Neural crest cell (in vitro differentiated cells): ENCODE data around the gene GMPS. TPM values are rescaled to one million over a fixed set of nuclear protein-coding genes. Genes with fewer than 3 reads are reported as not detected.
"Not testable (repeated sequence)": the region's sequence is repeated elsewhere in the genome, so short reads cannot be mapped to it uniquely, and the experiment has no call there.

Experiments
- DNase-seq: peaks from one replicate; pipeline ENCODE4 v3.0.0; 2021; ENCODE audit warnings: low read depth, mixed read lengths, low spot score
- H3K27ac Mint-ChIP-seq: one replicate; pipeline ENCODE4 v1.8.0; 2021; ENCODE audit warnings: mild to moderate bottlenecking, mixed read lengths; ENCODE audit not compliant: unreplicated experiment
- H3K27me3 Mint-ChIP-seq: 2 replicates; pipeline ENCODE4 v1.8.0; 2021; ENCODE audit warnings: low read depth, mild to moderate bottlenecking, mixed read lengths
- H3K36me3 Mint-ChIP-seq: 2 replicates; pipeline ENCODE4 v1.8.0; 2021; ENCODE audit warnings: low read depth, mild to moderate bottlenecking, mixed read lengths
- H3K4me1 Mint-ChIP-seq: 2 replicates; pipeline ENCODE4 v1.8.0; 2021; ENCODE audit warnings: mixed read lengths
- H3K4me3 Mint-ChIP-seq: one replicate; pipeline ENCODE4 v1.8.0; 2021; ENCODE audit warnings: mild to moderate bottlenecking, mixed read lengths
- H3K9me3 Mint-ChIP-seq: 2 replicates; pipeline ENCODE4 v1.8.0; 2021; ENCODE audit warnings: mixed read lengths
- CTCF ChIP-seq: fragments of 200-600 bp; sonication (generic); conservative IDR thresholded peaks from 2 replicates; pipeline ENCODE4 v1.5.0; 2021; ENCODE audit warnings: antibody characterized with exemption, mild to moderate bottlenecking
- total RNA-seq: library from RNA; stranded (reverse); gene quantifications from 2 replicates; pipeline ENCODE4 v1.2.1, GENCODE V29; 2021

The GMPS gene
- total RNA-seq, 1 donor from 2014 or later, result 129 TPM

- H3K4me3 Mint-ChIP-seq, result no peak overlapping the region
- H3K36me3 Mint-ChIP-seq, result peaks cover 3% of the 10 kb centered on the region
- H3K9me3 Mint-ChIP-seq, result no peaks in the 10 kb centered on the region
- H3K4me1 Mint-ChIP-seq, result peaks cover 32% of the 10 kb centered on the region
- no peak overlapping the region for H3K27ac Mint-ChIP-seq
- no peak for TF ChIP-seq CTCF
- DNase-seq, result no peak
- H3K27me3 Mint-ChIP-seq, result no peaks in the 10 kb centered on the region
Observed at GRCh38 chr3:155880286-155880685, 9.8 kb downstream of the GMPS start.

GRCh38 chr3:155884292-155884691 is 13.8 kb downstream of the GMPS start:
- peaks cover 26% of the 10 kb centered on the region for H3K4me1 Mint-ChIP-seq
- H3K4me3 Mint-ChIP-seq, result no peak overlapping the region
- no peaks in the 10 kb centered on the region for H3K27me3 Mint-ChIP-seq
- no peak overlapping the region for H3K27ac Mint-ChIP-seq
- no peaks in the 10 kb centered on the region for H3K9me3 Mint-ChIP-seq
- no peaks in the 10 kb centered on the region for H3K36me3 Mint-ChIP-seq
- DNase-seq, result no peak
- TF ChIP-seq CTCF, result no peak

- no peak for TF ChIP-seq CTCF
- no peak overlapping the region for H3K4me3 Mint-ChIP-seq
- DNase-seq, result no peak
- H3K9me3 Mint-ChIP-seq, result no peaks in the 10 kb centered on the region
- H3K27me3 Mint-ChIP-seq, result no peaks in the 10 kb centered on the region
- no peaks in the 10 kb centered on the region for H3K36me3 Mint-ChIP-seq
- H3K4me1 Mint-ChIP-seq, result peaks cover 28% of the 10 kb centered on the region
- H3K27ac Mint-ChIP-seq, result no peak overlapping the region
Observed at GRCh38 chr3:155885292-155885691, 14.8 kb downstream of the GMPS start.

- not testable (repeated sequence) for DNase-seq, H3K36me3 Mint-ChIP-seq, H3K27ac Mint-ChIP-seq, H3K27me3 Mint-ChIP-seq, H3K4me3 Mint-ChIP-seq, H3K9me3 Mint-ChIP-seq
- H3K4me1 Mint-ChIP-seq, result peaks cover 27% of the 10 kb centered on the region
Observed at GRCh38 chr3:155886348-155886747, 15.9 kb downstream of the GMPS start.

GRCh38 chr3:155886915-155887314 is 16.5 kb downstream of the GMPS start:
- Mint-ChIP-seq H3K27ac (no peak overlapping the region), H3K4me3 (no peak overlapping the region), H3K36me3 (no peaks in the 10 kb centered on the region), H3K9me3 (no peaks in the 10 kb centered on the region), H3K4me1 (peaks cover 27% of the 10 kb centered on the region), H3K27me3 (no peaks in the 10 kb centered on the region)
- no peak for TF ChIP-seq CTCF
- DNase-seq, result no peak

- DNase-seq, result no peak
- Mint-ChIP-seq H3K9me3 (no peaks in the 10 kb centered on the region), H3K27ac (no peak overlapping the region), H3K27me3 (no peaks in the 10 kb centered on the region), H3K4me1 (peaks cover 27% of the 10 kb centered on the region), H3K4me3 (no peak overlapping the region), H3K36me3 (no peaks in the 10 kb centered on the region)
- no peak for TF ChIP-seq CTCF
Observed at GRCh38 chr3:155889212-155889611, 18.8 kb downstream of the GMPS start.
